Sigmoid colon (tissue), 7 donors: Measurements from ENCODE around the gene PRKAG2. TPM values are rescaled to one million over a fixed set of nuclear protein-coding genes. Genes with fewer than 3 reads are reported as not detected.
A peak's percentile ranks its signal among the peaks of the same experiment; 100 is the strongest.

Source experiments
- DNase-seq: peaks from one replicate; pipeline ENCODE4 v3.0.0-alpha.2; 2019
- H3K27ac ChIP-seq, 4 donors: fragments of 200-600 bp; sonication (generic); one replicate each; pipeline ENCODE4 v1.5.1; 2016 to 2019; ENCODE audit warnings: mild to moderate bottlenecking in 1 of 4
- H3K27me3 ChIP-seq, 3 donors: fragments of 200-600 bp; sonication (generic); one replicate each; pipeline ENCODE4 v1.5.1; 2019; ENCODE audit warnings: mild to moderate bottlenecking in 1 of 3
- H3K36me3 ChIP-seq, 4 donors: fragments of 200-600 bp; sonication (generic); one replicate each; pipeline ENCODE4 v1.5.1; 2016 to 2019
- H3K4me1 ChIP-seq, 4 donors: fragments of 200-600 bp; sonication (generic); one replicate each; pipeline ENCODE4 v1.5.1; 2017 to 2019
- H3K4me3 ChIP-seq, 4 donors: fragments of 200-600 bp; sonication (generic); one replicate each; pipeline ENCODE4 v1.5.1; 2017 to 2019; ENCODE audit warnings: mild to moderate bottlenecking in 2 of 4, moderate library complexity in 1 of 4
- H3K9me3 ChIP-seq, 4 donors: fragments of 200-600 bp in 3 of 4; sonication (generic) in 3 of 4; one replicate each; pipeline versions ENCODE4 v1.5.1 to v1.6.1; 2013 to 2019
- EP300 ChIP-seq, 4 donors: sonication (generic); formaldehyde crosslinking; IDR thresholded peaks; one replicate each; pipeline ENCODE4 v1.6.1; 2017; ENCODE audit warnings: antibody characterized with exemption in 4 of 4
- POLR2A ChIP-seq, 2 donors: fragments of 450-650 bp; IDR thresholded peaks; one replicate each; pipeline ENCODE4 v1.6.1; 2016; ENCODE audit warnings: antibody characterized with exemption in 2 of 2, mild to moderate bottlenecking in 2 of 2, moderate library complexity in 2 of 2
- POLR2AphosphoS5 ChIP-seq, 4 donors: sonication (generic); formaldehyde crosslinking; IDR thresholded peaks; one replicate each; pipeline ENCODE4 v1.6.1; 2017; ENCODE audit warnings: antibody characterized with exemption in 4 of 4
- WGBS, 2 donors: extraction: QIAGEN DNeasy Blood & Tissue Kit; methylation state at CpG; one replicate each; pipeline ENCODE4 v1.1.7; 2013; 5-methylcytosine and 5-hydroxymethylcytosine counted together
- intact Hi-C: fragments of 100-400 bp; cut with DNase I; formaldehyde crosslinking; loops from one replicate; pipeline ENCODE4 v1.15.1; 2023
- polyA plus RNA-seq, 3 donors: library from polyadenylated mRNA; stranded (reverse); fragments of 200-250 nt; gene quantifications; one replicate each; pipeline ENCODE4 v1.2.3, GENCODE V29; 2013
- total RNA-seq, 4 donors: library from RNA; depleted of rRNA; stranded (reverse); fragments of >200 nt; gene quantifications; one replicate each; pipeline ENCODE4 v1.1.0, GENCODE V29; 2016
- TF ChIP-seq, protein P1 (sequence below), 4 experiments: fragments of 450-650 bp in 3 of 4; fragments of 200-600 bp in 1 of 4; IDR thresholded peaks; one replicate each; pipeline ENCODE4 v1.5.1; 2016 to 2019; ENCODE audit warnings: antibody characterized with exemption in 4 of 4, mild to moderate bottlenecking in 3 of 4, moderate library complexity in 2 of 4
- donor health status: healthy with polysubstance abuse.
- donor health status: Bipolar disorder and iron deficiency.
- donor health status: healthy.

Gene PRKAG2
- total and polyA plus RNA-seq, 7 donors: 19.2 to 51.2 (median 37.1) TPM

DNA sequence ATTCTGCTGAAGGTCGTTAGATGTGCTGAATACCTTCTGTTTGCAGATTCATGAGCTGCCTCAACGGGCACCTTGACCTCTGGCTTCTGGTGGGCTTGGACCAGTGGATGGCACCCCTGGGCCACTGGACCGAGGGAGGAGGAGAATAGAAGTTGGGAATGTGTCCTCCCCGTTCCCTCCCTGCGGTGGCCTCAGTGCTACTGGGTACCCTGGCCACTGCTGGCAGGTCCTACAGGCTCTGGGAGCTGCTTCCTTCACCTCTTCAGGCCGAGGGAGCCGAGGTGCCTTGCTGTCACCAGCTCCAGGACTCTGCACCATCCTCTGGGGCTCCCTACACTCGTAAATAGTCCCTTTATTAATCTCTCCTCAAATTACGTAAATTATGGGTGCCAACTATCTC, 47.1 kb upstream of the PRKAG2 start:
- Histone ChIP-seq H3K4me3 (no peak overlapping the region), H3K4me1 (peaks cover 0 to 16% (median 10%) of the 10 kb centered on the region in 4 donors), H3K36me3 (no peaks in the 10 kb centered on the region), H3K27ac (peak overlapping the region; percentile 12 to 61 (median 34)), H3K27me3 (no peaks in the 10 kb centered on the region), H3K9me3 (no peaks in the 10 kb centered on the region)
- DNase-seq: no peak
- 72 to 88% methylated on average over 9 of the region's 9 CpGs for WGBS, 2 donors
- TF ChIP-seq POLR2AphosphoS5 (IDR thresholded peaks at IDR 0.05) (no peak), EP300 (IDR thresholded peaks at IDR 0.05) (no peak), POLR2A (IDR thresholded peaks at IDR 0.05) (no peak)
- TF ChIP-seq, protein P1, sequence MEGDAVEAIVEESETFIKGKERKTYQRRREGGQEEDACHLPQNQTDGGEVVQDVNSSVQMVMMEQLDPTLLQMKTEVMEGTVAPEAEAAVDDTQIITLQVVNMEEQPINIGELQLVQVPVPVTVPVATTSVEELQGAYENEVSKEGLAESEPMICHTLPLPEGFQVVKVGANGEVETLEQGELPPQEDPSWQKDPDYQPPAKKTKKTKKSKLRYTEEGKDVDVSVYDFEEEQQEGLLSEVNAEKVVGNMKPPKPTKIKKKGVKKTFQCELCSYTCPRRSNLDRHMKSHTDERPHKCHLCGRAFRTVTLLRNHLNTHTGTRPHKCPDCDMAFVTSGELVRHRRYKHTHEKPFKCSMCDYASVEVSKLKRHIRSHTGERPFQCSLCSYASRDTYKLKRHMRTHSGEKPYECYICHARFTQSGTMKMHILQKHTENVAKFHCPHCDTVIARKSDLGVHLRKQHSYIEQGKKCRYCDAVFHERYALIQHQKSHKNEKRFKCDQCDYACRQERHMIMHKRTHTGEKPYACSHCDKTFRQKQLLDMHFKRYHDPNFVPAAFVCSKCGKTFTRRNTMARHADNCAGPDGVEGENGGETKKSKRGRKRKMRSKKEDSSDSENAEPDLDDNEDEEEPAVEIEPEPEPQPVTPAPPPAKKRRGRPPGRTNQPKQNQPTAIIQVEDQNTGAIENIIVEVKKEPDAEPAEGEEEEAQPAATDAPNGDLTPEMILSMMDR (IDR thresholded peaks at IDR 0.05): no peak
- intact Hi-C loops: no loop called here

DNA sequence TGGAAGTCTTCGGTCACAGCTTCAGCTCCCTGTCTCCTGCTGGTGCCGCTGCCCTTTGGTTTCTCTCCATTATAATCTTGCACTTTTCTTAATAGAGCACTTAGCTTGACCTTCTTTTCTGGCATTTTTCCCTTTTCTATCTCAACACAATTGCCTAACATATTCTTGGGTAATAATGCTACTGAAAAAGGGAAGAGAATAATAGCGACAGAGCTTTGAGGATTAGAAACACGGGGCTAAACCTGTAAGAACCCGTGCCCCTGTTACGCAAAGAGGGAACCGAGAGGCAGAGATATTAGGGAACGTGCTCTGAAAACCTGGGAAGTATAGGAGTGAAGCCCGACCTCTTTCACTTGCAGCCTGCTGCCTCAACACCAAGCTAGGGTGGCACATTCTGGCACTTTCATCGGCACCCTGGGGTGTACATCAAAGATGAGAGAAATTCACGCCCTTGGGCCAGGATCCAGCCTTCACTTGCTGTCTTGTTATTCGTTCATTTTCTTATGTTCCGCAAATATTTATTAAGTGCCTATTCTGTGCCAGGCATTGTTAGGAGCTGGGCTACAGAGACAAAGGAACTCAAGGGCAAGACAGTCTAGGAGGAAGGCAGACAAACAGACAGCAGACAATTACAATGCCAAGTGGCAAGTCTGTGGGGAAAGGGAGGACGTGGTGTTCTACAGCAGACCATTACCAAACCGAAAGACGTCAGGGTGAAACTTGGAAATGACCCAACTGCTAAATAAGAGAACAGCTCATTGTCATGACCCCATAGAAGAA, 46.4 kb upstream of the PRKAG2 start:
- H3K4me1 ChIP-seq: peaks cover 0 to 16% (median 10%) of the 10 kb centered on the region in 4 donors
- H3K36me3 ChIP-seq: no peaks in the 10 kb centered on the region
- H3K27me3 ChIP-seq: no peaks in the 10 kb centered on the region
- H3K27ac ChIP-seq: peak overlapping the region in 3 of 4 donors; percentile 29 to 61 (median 52)
- H3K9me3 ChIP-seq: no peaks in the 10 kb centered on the region
- TF ChIP-seq POLR2AphosphoS5 (IDR thresholded peaks at IDR 0.05) (peak in 3 of 4 donors; percentile 5 to 49 (median 25)), POLR2A (IDR thresholded peaks at IDR 0.05) (no peak), EP300 (IDR thresholded peaks at IDR 0.05) (peak in 3 of 4 donors; percentile 54 to 88 (median 59))
- TF ChIP-seq, protein P1 (IDR thresholded peaks at IDR 0.05): no peak
- no peak overlapping the region for H3K4me3 ChIP-seq
- intact Hi-C loops: no loop called here
- WGBS, 2 donors: 67 to 78% methylated on average over 16 of the region's 16 CpGs
- DNase-seq: peak; percentile 79

DNA sequence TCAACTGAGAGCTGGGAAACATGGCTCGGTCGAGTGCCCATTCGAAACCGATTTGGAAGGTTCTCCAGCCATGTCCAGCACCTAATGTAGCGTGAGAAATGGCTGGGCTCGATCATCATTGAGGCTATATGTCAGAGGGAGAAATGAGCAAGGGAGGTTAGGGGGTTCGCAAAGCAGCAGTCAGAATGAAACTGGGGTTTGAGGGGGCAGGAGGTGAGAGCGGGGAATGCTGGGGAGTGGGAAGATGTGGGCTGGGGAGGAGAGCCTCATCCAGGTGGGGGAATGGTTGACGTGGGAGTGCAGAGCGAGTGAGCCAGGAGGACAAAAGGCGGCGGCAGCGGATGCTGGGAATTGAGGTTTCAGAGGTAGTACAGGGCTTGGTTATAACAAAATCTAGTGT, 44.5 kb upstream of the PRKAG2 start:
- no peak for DNase-seq
- no peak overlapping the region for H3K27ac ChIP-seq
- no peaks in the 10 kb centered on the region for H3K9me3 ChIP-seq
- H3K4me3 ChIP-seq: no peak overlapping the region
- 91 to 95% methylated on average over 13 of the region's 13 CpGs for WGBS, 2 donors
- peaks cover 0 to 16% (median 10%) of the 10 kb centered on the region in 4 donors for H3K4me1 ChIP-seq
- TF ChIP-seq POLR2A (IDR thresholded peaks at IDR 0.05) (no peak), POLR2AphosphoS5 (IDR thresholded peaks at IDR 0.05) (no peak), EP300 (IDR thresholded peaks at IDR 0.05) (no peak)
- TF ChIP-seq, protein P1 (IDR thresholded peaks at IDR 0.05): no peak
- intact Hi-C loops: no loop called here
- no peaks in the 10 kb centered on the region for H3K27me3 ChIP-seq
- H3K36me3 ChIP-seq: no peaks in the 10 kb centered on the region

DNA sequence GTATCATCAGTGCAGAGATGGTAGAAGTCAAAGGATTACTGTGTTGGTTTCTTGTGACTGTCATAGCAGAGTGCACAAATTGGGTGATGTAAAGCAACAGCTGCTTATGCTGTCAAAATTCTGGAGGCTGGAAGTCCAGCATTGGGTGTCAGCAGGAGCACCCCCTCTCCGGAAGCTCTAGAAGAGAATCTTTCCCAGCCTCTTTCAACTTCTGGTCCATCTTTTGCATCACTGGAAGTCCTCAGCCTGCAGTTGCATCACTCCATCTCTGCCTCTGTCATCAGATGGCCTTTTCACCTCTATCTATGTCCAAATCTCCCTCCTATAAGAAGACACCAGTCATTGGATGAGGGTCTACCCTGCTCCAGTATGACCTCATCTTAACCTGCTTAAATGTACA, 43.6 kb upstream of the PRKAG2 start:
- no peak overlapping the region for H3K4me3 ChIP-seq
- 93 to 94% methylated on average over 1 of the region's 1 CpG for WGBS, 2 donors
- no peak for TF ChIP-seq EP300 (IDR thresholded peaks at IDR 0.05)
- TF ChIP-seq, protein P1 (IDR thresholded peaks at IDR 0.05): no peak
- no peak for TF ChIP-seq POLR2AphosphoS5 (IDR thresholded peaks at IDR 0.05)
- no peak for TF ChIP-seq POLR2A (IDR thresholded peaks at IDR 0.05)
- H3K27ac ChIP-seq: no peak overlapping the region
- intact Hi-C loops: no loop called here
- H3K36me3 ChIP-seq: no peaks in the 10 kb centered on the region
- peaks cover 0 to 6% (median 3%) of the 10 kb centered on the region in 4 donors for H3K4me1 ChIP-seq
- no peaks in the 10 kb centered on the region for H3K9me3 ChIP-seq
- DNase-seq: no peak
- no peaks in the 10 kb centered on the region for H3K27me3 ChIP-seq
